ENCODE data around the gene TMEM107. TPM values are rescaled to one million over a fixed set of nuclear protein-coding genes. Genes with fewer than 3 reads are reported as not detected.
A peak's percentile ranks its signal among the peaks of the same experiment; 100 is the strongest.

Gene TMEM107
- 10 to 100 TPM; 28.2 to 47.1 (median 38.2) TPM for total RNA-seq

- Histone ChIP-seq H3K4me3 (peak within 1 kb of the TSS; percentile 60 to 67 (median 64)), H3K27ac (peak within 1 kb of the TSS; percentile 77 to 98 (median 90)), H3K27me3 (no peaks in the 10 kb centered on the region), H3K36me3 (no peaks in the 10 kb centered on the region), H3K4me1 (peaks cover 0 to 44% (median 22%) of the 10 kb centered on the region in 4 donors), H3K9me3 (no peaks in the 10 kb centered on the region)
- 1 to 2% methylated on average over 50 to 52 of the region's 56 CpGs for WGBS, 2 donors
- TF ChIP-seq, protein P1, sequence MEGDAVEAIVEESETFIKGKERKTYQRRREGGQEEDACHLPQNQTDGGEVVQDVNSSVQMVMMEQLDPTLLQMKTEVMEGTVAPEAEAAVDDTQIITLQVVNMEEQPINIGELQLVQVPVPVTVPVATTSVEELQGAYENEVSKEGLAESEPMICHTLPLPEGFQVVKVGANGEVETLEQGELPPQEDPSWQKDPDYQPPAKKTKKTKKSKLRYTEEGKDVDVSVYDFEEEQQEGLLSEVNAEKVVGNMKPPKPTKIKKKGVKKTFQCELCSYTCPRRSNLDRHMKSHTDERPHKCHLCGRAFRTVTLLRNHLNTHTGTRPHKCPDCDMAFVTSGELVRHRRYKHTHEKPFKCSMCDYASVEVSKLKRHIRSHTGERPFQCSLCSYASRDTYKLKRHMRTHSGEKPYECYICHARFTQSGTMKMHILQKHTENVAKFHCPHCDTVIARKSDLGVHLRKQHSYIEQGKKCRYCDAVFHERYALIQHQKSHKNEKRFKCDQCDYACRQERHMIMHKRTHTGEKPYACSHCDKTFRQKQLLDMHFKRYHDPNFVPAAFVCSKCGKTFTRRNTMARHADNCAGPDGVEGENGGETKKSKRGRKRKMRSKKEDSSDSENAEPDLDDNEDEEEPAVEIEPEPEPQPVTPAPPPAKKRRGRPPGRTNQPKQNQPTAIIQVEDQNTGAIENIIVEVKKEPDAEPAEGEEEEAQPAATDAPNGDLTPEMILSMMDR (IDR thresholded peaks at IDR 0.05): no peak
- peak; percentile 72 to 82 for TF ChIP-seq POLR2A (IDR thresholded peaks at IDR 0.05)
- TF ChIP-seq EP300 (IDR thresholded peaks at IDR 0.05): peak in 1 of 2 donors; percentile 82
- peak; percentile 80 to 82 for DNase-seq (ENCODE audit: low spot score in 2 of 2)
Measured at GRCh38 chr17:8176197-8176940, at the start of gene TMEM107. TMEM107 (minus strand) TSS chr17:8176380; CDS start chr17:8176286, 94 bp downstream.

- Histone ChIP-seq H3K36me3 (peaks cover 7 to 29% (median 10%) of the 10 kb centered on the region in 3 donors), H3K4me1 (peaks cover 0 to 49% (median 14%) of the 10 kb centered on the region in 4 donors), H3K9me3 (no peaks in the 10 kb centered on the region), H3K4me3 (no peak overlapping the region), H3K27ac (peak overlapping the region in 2 of 4 donors; percentile 4 to 26), H3K27me3 (no peaks in the 10 kb centered on the region)
- no peak for DNase-seq (ENCODE audit: low spot score in 2 of 2)
- no peak for TF ChIP-seq EP300 (IDR thresholded peaks at IDR 0.05)
- TF ChIP-seq, protein P1 (IDR thresholded peaks at IDR 0.05): no peak
- TF ChIP-seq POLR2A (IDR thresholded peaks at IDR 0.05): no peak
- 87 to 92% methylated on average over 25 to 26 of the region's 26 CpGs for whole genome bisulfite sequencing, 2 donors
Measured at GRCh38 chr17:8224891-8225812, 49.0 kb upstream of the TMEM107 start.

DNA sequence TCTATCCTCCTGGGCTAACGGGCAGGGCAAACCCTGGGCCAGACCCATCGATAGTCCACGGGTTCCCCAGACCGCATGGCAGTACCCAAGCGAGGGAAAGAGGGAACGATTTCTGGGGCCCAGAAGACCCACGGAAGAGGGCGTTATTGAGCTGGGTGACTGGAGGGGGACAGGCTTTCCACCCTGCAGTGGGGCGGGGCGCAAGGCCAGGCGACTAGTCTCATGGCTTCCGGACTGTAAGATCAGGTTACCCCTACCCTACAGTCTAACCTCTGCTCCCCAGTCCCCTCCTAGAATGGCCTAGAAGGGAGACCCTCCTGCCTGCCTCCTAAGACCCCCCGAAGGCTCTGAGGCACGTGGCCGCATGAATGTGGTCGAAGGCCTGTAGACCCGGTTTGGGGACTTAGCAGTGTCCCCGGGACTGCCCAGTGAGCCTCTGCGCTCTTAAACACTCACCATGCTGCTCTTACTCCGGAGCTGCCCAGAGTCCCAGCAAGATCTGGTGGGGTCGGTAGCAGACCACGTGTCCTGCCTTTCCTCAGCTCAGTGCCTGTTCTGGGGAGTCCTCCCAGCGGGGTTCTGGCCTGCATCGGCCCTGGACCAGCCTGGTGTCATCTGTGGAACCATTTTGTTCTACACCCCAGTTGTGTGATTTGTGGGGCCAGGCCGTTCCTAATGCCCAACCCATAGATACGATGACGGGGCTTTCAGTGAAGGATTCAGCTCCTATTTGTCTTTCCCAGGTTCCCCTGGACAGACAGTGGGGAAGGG is 47.4 kb upstream of the TMEM107 start:
- 3 to 6% methylated on average over 22 to 26 of the region's 27 CpGs for WGBS, 2 donors
- no peaks in the 10 kb centered on the region for H3K27me3 ChIP-seq
- H3K9me3 ChIP-seq: no peaks in the 10 kb centered on the region
- DNase-seq (ENCODE audit: low spot score in 2 of 2): peak; percentile 40 to 59
- peaks cover 0 to 13% (median 0%) of the 10 kb centered on the region in 3 donors for H3K36me3 ChIP-seq
- H3K27ac ChIP-seq: peak overlapping the region; percentile 96 to 100 (median 98)
- H3K4me1 ChIP-seq: peaks cover 0 to 52% (median 14%) of the 10 kb centered on the region in 4 donors
- H3K4me3 ChIP-seq: peak overlapping the region; percentile 54 to 77 (median 72)
- TF ChIP-seq, protein P1 (IDR thresholded peaks at IDR 0.05): peak in 2 of 5 experiments; percentile 17 to 27
- no peak for TF ChIP-seq EP300 (IDR thresholded peaks at IDR 0.05)

GRCh38 chr17:8222630-8223355 is 46.6 kb upstream of the TMEM107 start:
- TF ChIP-seq POLR2A (IDR thresholded peaks at IDR 0.05): peak; percentile 79 to 84
- TF ChIP-seq, protein P1 (IDR thresholded peaks at IDR 0.05): peak in 1 of 5 experiments; percentile 27
- peak; percentile 86 to 96 for TF ChIP-seq EP300 (IDR thresholded peaks at IDR 0.05)
- 0 to 1% methylated on average over 32 to 41 of the region's 49 CpGs for WGBS, 2 donors
- H3K36me3 ChIP-seq: peaks cover 0 to 5% (median 0%) of the 10 kb centered on the region in 3 donors
- H3K4me3 ChIP-seq: peak overlapping the region; percentile 54 to 77 (median 72)
- peak overlapping the region; percentile 96 to 100 (median 98) for H3K27ac ChIP-seq
- peaks cover 0 to 51% (median 14%) of the 10 kb centered on the region in 4 donors for H3K4me1 ChIP-seq
- H3K27me3 ChIP-seq: no peaks in the 10 kb centered on the region
- peak; percentile 94 to 95 for DNase-seq (ENCODE audit: low spot score in 2 of 2)
- H3K9me3 ChIP-seq: no peaks in the 10 kb centered on the region
